ENCODE data around the gene SS18L1. TPM values are rescaled to one million over a fixed set of nuclear protein-coding genes. Genes with fewer than 3 reads are reported as not detected.
"Not testable (repeated sequence)": the region's sequence is repeated elsewhere in the genome, so short reads cannot be mapped to it uniquely, and the experiment has no call there.

The SS18L1 gene
- total and polyA plus RNA-seq, 10 of the 15 experiments (the other 5 are each of a cell fraction or from before 2014, with no cell fraction given) = 1.8 to 20.0 (median 6.6) TPM

GRCh38 chr20:62114894-62115293 is 28.7 kb upstream of the SS18L1 start:
- in situ Hi-C loops (cut with MboI) = no loop called here
- no peaks in the 10 kb centered on the region for H3K4me1 ChIP-seq (ENCODE audit: control insufficient read depth, insufficient read depth, low read length)
- peaks cover 13% of the 10 kb centered on the region; the same call in 1 of the 3 replicates for H3K9me3 ChIP-seq (replicated peaks; ENCODE audit: control insufficient read depth, insufficient read depth, low read length)
- no peaks in the 10 kb centered on the region for H3K79me2 ChIP-seq (ENCODE audit: control insufficient read depth, insufficient read depth, low read length)
- no peak overlapping the region for H2AFZ ChIP-seq (ENCODE audit: control insufficient read depth, low read depth, low read length)
- ChIA-PET SMC1A (ENCODE audit: uncharacterized antibody, unreplicated experiment) (no interaction called here), CTCF (no interaction called here), RAD21 (ENCODE audit: unreplicated experiment) (no interaction called here), POLR2A (no interaction called here)
- intact Hi-C loops (cut with micrococcal nuclease; ENCODE audit: unreplicated experiment) = no loop called here
- H3K27me3 ChIP-seq (replicated peaks in 1 of 2; ENCODE audit: control insufficient read depth in 2 of 2, insufficient read depth in 2 of 2, low read length in 1 of 2) = no peaks in the 10 kb centered on the region
- no peak overlapping the region for H3K27ac ChIP-seq (ENCODE audit: control insufficient read depth, insufficient read depth)
- H4K20me1 ChIP-seq (ENCODE audit: control insufficient read depth, insufficient read depth) = no peaks in the 10 kb centered on the region
- no peak for FAIRE-seq
- no peaks in the 10 kb centered on the region for H3K36me3 ChIP-seq (ENCODE audit: control insufficient read depth in 2 of 2, insufficient read depth in 2 of 2, low read length in 1 of 2)
- TF ChIP-seq EP300 (IDR thresholded peaks at IDR 0.05; ENCODE audit: borderline replicate concordance in 1 of 2, control insufficient read depth in 1 of 2, low read depth in 2 of 2, low read length in 2 of 2) (no peak), BMI1 (IDR thresholded peaks at IDR 0.05; ENCODE audit: borderline replicate concordance) (no peak), FOS (IDR thresholded peaks at IDR 0.05; ENCODE audit: borderline replicate concordance, extremely low read depth, insufficient read length) (no peak), JUNB (IDR thresholded peaks at IDR 0.05) (no peak), HDGF (IDR thresholded peaks at IDR 0.05) (no peak), CTCF (IDR thresholded peaks at IDR 0.05 in 2 of 3, conservative IDR thresholded peaks at IDR 0.05 in 1 of 3; ENCODE audit: control insufficient read depth in 2 of 3, extremely low read depth in 1 of 3, insufficient read depth in 1 of 3, low read depth in 3 of 3, low read length in 3 of 3) (no peak), ZBED1 (IDR thresholded peaks at IDR 0.05; ENCODE audit: borderline replicate concordance) (no peak), CBX3 (IDR thresholded peaks at IDR 0.05; ENCODE audit: borderline replicate concordance, low read depth) (no peak), TBL1XR1 (IDR thresholded peaks at IDR 0.05; ENCODE audit: low read depth, low read length) (no peak)
- no peak overlapping the region for H3K4me3 ChIP-seq
- WGBS (ENCODE audit: insufficient coverage, insufficient replicate concordance, low lambda C conversion rate, missing lambda C conversion rate) = 92% methylated on average over 8 of the region's 8 CpGs
- BruUV-seq (replicated peaks) = no TSS peak
- ATAC-seq = no peak
- no peak for DNase-seq (ENCODE audit: low read depth, low spot score)
- no peak overlapping the region for H3K4me2 ChIP-seq (ENCODE audit: control insufficient read depth, insufficient read depth)
- no peak overlapping the region for H3K9ac ChIP-seq (ENCODE audit: control insufficient read depth, insufficient read depth, low read length)

GRCh38 chr20:62115800-62116407 is 27.7 kb upstream of the SS18L1 start:
- H3K4me3 ChIP-seq; H3K4me1 ChIP-seq (ENCODE audit: control insufficient read depth, insufficient read depth, low read length); DNase-seq (ENCODE audit: low read depth, low spot score); H3K4me2 ChIP-seq (ENCODE audit: control insufficient read depth, insufficient read depth); in situ Hi-C loops (cut with MboI); intact Hi-C loops (cut with micrococcal nuclease; ENCODE audit: unreplicated experiment); H3K27ac ChIP-seq (ENCODE audit: control insufficient read depth, insufficient read depth); H3K79me2 ChIP-seq (ENCODE audit: control insufficient read depth, insufficient read depth, low read length); H4K20me1 ChIP-seq (ENCODE audit: control insufficient read depth, insufficient read depth); H3K9ac ChIP-seq (ENCODE audit: control insufficient read depth, insufficient read depth, low read length); FAIRE-seq; BruUV-seq (replicated peaks); ATAC-seq; H2AFZ ChIP-seq (ENCODE audit: control insufficient read depth, low read depth, low read length); RAD21 ChIA-PET (ENCODE audit: unreplicated experiment); H3K36me3 ChIP-seq (ENCODE audit: control insufficient read depth in 2 of 2, insufficient read depth in 2 of 2, low read length in 1 of 2); H3K27me3 ChIP-seq (replicated peaks in 1 of 2; ENCODE audit: control insufficient read depth in 2 of 2, insufficient read depth in 2 of 2, low read length in 1 of 2); SMC1A ChIA-PET (ENCODE audit: uncharacterized antibody, unreplicated experiment); CTCF ChIA-PET: not testable (repeated sequence)
- peaks cover 13% of the 10 kb centered on the region; the same call in 1 of the 3 replicates for H3K9me3 ChIP-seq (replicated peaks; ENCODE audit: control insufficient read depth, insufficient read depth, low read length)
- 81% methylated on average over 4 of the region's 7 CpGs for WGBS (ENCODE audit: insufficient coverage, insufficient replicate concordance, low lambda C conversion rate, missing lambda C conversion rate)
- POLR2A ChIA-PET = interaction anchor here (0.7 kb wide), 1 partner anchor 285 kb away, joined by 5 read pairs; no protein-coding TSS in a partner anchor
